AG04449 (cell line): ENCODE results near the gene VPS39.

Source experiments
- CTCF ChIA-PET: fragments of 350-600 bp; formaldehyde crosslinking; extraction: SDS; loops from one replicate; lab custom pipeline; 2021; ENCODE audit warnings: antibody characterized with exemption; lab: Yijun Ruan, JAX
- POLR2A ChIA-PET: fragments of 400-600, 350-600 bp; formaldehyde crosslinking; extraction: SDS; loops from one replicate; lab custom pipeline; 2020; ENCODE audit warnings: antibody characterized with exemption, inconsistent platforms; lab: Yijun Ruan, JAX
- DNase-seq: peaks from one replicate; pipeline ENCODE4 v3.0.0-alpha.2; 2010; ENCODE audit warnings: low read depth, low spot score
- H3K4me3 ChIP-seq: 2 replicates; pipeline ENCODE4 v1.5.1; 2011; ENCODE audit warnings: low read depth, mild to moderate bottlenecking, control low read depth, low read length
- TF ChIP-seq, protein P1 (sequence below): IDR thresholded peaks from one replicate; pipeline ENCODE4 v1.5.1; 2011; ENCODE audit warnings: mild to moderate bottlenecking, moderate library complexity, low read length, control low read depth, inconsistent platforms; ENCODE audit not compliant: insufficient read depth; ENCODE audit errors: missing control alignments

The VPS39 gene

DNA sequence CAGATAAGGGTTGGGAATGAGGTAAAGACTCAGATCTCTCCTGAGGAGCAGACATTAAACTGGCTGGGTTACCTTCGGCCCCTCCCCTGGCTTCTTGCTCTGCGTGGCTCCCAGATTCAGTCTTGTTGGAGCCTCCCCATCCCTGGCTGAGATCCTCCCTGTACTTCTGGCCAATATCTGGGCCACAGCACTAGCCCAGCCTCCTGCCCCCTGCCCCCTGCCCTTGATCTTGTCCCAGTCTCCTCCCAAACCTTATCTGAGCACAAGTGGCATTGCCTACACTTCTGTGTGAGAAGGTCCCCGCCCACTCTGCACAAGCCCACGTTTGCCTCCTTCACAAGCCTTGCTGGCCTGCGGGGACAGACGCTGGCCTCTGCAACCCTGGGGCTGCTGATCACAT, 68.5 kb downstream of the VPS39 start:
- no peak overlapping the region for H3K4me3 ChIP-seq
- ChIA-PET POLR2A (interaction anchor here (1.1 kb wide), 1 partner anchor 9 kb away, joined by 4 read pairs; no protein-coding TSS in a partner anchor), CTCF (interaction anchor here (0.8 to 7.8 kb wide), 15 partner anchors 9 to 152 kb away, joined by 3 to 142 read pairs (median 9); partner anchors contain the start of gene PLA2G4F)
- TF ChIP-seq, protein P1, sequence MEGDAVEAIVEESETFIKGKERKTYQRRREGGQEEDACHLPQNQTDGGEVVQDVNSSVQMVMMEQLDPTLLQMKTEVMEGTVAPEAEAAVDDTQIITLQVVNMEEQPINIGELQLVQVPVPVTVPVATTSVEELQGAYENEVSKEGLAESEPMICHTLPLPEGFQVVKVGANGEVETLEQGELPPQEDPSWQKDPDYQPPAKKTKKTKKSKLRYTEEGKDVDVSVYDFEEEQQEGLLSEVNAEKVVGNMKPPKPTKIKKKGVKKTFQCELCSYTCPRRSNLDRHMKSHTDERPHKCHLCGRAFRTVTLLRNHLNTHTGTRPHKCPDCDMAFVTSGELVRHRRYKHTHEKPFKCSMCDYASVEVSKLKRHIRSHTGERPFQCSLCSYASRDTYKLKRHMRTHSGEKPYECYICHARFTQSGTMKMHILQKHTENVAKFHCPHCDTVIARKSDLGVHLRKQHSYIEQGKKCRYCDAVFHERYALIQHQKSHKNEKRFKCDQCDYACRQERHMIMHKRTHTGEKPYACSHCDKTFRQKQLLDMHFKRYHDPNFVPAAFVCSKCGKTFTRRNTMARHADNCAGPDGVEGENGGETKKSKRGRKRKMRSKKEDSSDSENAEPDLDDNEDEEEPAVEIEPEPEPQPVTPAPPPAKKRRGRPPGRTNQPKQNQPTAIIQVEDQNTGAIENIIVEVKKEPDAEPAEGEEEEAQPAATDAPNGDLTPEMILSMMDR: no peak
- no peak for DNase-seq

DNA sequence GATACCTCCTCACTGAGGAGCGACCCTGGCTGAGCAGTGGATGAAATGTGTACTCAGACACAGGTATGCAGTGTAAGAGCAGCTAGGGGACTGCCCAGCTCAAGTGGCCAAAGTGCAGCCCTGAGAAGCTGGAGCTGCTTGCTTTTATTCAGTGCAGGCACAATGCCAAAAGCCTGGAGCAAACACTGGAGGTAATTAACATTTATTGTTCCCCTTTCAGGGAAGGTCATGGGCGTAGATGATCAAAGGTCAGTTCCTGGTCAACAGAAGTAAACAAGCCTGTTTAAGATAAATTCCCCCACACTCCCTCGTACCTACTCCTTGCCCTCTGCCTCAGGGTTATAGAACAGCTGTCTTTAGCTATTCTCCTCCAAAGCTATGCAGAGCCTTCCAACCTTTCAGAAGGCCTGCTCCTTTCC, 69.1 kb downstream of the VPS39 start:
- no peak overlapping the region for H3K4me3 ChIP-seq
- TF ChIP-seq, protein P1: no peak
- no peak for DNase-seq
- CTCF ChIA-PET: interaction anchor here (1.1 to 7.8 kb wide), 20 partner anchors 9 to 250 kb away, joined by 3 to 142 read pairs (median 7); partner anchors contain the start of gene PLA2G4D
- POLR2A ChIA-PET: no interaction called here

DNA sequence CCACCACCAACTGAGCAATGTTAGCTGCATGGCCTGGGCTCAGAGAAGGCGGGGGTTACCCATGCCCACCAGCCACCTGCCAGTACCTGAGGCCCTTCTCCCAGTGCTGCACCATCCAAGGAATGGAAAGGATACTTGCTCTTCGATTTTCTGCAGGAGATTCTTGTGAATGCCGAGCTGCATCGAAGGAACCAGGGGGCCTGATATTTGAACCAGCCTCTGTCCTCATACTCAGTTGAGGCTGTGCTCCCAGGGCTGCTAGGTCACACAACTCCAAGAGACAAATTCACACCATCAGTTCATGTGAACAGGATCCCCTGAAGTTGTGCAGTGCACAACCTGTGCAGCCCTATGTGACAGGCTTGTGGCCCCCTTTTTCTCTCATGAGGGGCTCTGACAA, 69.7 kb downstream of the VPS39 start:
- CTCF ChIA-PET: interaction anchor here (0.9 to 7.8 kb wide), 25 partner anchors 8 to 250 kb away, joined by 3 to 142 read pairs (median 6); partner anchors contain the start of gene PLA2G4D
- TF ChIP-seq, protein P1: no peak
- POLR2A ChIA-PET: no interaction called here
- no peak for DNase-seq
- H3K4me3 ChIP-seq: no peak overlapping the region

DNA sequence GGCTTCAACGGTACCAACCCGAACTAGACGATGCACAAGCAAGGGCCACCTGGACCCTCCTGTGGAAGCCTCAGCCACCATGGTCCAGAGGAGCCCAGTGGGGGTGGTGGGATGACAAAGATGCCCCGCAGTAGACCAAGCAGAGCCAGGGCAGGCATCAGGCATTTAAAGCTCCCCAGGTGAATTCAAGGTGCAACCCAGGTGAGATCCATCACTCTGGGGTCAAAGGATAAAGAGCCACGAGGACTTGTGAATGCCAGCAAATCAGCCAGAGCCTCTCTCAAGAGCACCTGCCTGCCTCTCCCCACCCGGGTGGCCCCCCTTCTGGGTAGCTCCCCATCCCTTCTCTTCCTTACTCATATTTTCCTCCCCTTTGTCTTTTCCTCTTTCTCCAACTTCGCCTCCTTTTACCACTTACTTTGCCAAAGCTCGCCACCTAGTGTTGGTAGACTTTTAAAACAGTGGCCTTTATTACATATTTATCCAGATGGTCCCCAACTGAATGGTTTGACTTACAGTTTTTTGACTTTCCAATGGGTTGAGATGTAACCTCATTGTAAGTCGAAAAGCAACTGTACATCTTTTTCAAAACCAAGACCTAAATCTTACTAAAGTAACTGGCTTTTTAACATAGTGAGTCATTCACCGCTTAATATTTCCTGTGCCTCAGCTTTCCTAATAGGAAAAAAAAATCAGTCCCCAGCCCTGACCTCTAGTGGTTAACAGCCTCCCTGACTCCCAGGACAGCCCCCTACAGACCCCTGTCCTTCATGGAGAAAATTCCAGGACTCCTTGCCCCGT, 70.4 kb downstream of the VPS39 start:
- CTCF ChIA-PET: interaction anchor here (0.8 to 7.8 kb wide), 27 partner anchors 8 to 262 kb away, joined by 3 to 142 read pairs (median 6); partner anchors contain the start of gene PLA2G4D
- TF ChIP-seq, protein P1: peak; percentile 59
- no peak overlapping the region for H3K4me3 ChIP-seq
- POLR2A ChIA-PET: no interaction called here
- no peak for DNase-seq

DNA sequence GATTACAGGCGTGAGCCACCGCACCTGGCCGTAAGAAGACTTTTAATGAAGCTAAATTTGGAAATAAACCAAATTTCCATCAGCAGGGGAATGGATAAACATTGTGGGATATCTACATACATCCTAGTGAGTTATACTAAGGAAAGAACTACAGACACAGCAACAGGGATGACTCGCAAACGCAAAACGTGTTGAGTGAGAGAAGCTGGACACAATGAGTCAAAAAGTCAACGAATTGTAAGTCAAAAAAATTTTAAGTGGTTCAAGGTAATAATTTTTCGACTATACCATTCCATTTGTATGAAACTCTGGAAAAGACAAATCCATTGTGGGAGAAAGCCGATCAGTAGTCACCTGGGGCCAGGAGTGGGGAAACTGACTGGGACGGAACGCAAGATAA, 71.6 kb downstream of the VPS39 start:
- TF ChIP-seq, protein P1: no peak
- no peak overlapping the region for H3K4me3 ChIP-seq
- DNase-seq: no peak
- CTCF ChIA-PET: interaction anchor here (0.7 to 7.8 kb wide), 8 partner anchors 10 to 149 kb away, joined by 3 to 142 read pairs (median 10); no protein-coding TSS in a partner anchor
- POLR2A ChIA-PET: no interaction called here

DNA sequence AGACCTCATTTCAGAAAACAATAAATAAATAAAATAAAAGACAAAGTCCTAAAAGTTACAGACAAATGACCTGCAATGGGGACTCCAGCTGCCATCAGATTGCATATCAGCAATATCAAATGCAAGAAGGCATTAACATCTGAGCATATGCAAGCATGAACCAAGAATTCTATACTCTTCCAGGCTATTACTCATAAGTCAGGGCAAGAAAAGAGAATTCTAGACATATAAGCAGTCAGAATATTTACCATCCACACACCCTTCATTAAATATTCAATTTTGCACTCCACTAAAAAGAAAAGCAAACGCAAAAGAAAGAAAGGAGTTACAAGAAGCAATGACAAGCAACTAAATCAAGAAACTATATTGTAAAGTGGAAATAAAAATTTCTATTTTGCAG, 72.8 kb downstream of the VPS39 start:
- DNase-seq: no peak
- ChIA-PET CTCF (interaction anchor here (1.2 to 7.8 kb wide), 11 partner anchors 9 to 148 kb away, joined by 3 to 142 read pairs (median 6); no protein-coding TSS in a partner anchor), POLR2A (no interaction called here)
- TF ChIP-seq, protein P1: no peak
- no peak overlapping the region for H3K4me3 ChIP-seq
